IPS DF 19.7 (cell line): ENCODE results near the gene ZNF496.

Experiments used
- DNase-seq: peaks from one replicate; pipeline ENCODE4 v3.0.0-alpha.2; 2013; ENCODE audit warnings: low read depth, low spot score

ZNF496 gene

DNA sequence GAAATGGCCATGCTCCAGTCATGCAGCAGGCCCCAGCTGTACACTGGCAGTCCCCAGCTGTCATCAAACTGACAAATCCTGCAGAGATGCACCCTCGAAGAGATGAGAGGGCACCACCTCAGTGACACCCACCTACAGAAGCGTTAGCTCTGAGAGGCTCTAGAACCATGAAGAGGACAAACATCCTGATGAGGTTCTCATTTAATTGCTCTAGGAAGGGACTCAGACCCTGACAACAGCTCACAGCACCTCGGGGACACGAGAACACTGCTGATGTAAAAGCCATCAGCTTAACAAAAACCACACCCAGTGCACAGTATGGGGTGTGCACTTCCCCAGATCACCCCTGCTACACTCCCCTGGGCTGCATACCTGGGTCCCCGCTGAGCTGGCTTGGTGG lies 3.4 kb downstream of the ZNF496 start:
- no peak for DNase-seq

- DNase-seq: no peak
Measured at GRCh38 chr1:247326411-247327130, 5.1 kb downstream of the ZNF496 start.

DNA sequence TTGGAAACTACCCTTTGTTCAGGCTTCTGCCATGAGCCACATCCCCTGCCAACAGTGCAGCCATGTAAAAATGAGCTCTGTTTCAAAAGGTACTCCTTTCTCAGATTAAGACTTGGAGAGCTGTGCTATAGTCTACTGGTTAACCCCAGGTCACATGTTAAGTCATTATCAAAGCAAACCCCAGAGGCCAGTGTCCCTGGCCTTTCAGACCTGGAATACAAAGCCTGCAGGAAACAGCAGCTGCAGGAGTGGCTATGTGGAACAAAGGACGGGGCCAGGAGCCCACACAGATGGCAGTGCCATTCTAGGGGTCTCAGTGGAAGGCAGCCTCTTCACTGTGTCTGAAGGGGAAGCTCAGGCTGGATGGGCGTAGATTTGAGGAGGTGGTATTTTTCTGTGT lies 6.7 kb downstream of the ZNF496 start:
- no peak for DNase-seq

DNA sequence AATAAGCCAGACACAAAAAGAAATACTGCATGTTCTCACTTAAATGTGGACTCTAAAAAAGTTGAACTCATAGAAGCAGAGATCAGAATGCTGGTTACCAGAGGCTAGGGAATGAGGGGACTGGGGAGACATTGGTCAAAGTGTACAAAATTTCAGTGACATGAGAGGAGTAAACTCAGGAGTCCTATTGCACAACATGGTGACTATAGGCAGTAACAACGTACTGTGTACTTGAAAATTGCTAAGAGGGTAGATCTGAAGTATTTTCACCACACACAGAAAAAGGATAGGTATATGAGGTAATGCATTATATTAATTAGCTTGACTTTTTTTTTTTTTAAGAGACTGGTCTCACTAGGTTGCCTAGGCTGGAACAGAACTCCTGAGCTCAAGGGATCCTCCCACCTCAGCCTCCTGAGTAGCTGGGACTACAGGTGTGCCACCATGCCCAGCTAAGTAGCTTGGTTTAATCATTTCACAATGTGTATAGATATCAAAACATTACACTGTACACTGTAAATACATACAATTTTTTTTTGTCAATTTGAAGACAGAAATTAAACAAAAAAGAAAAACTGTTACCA lies 7.4 kb downstream of the ZNF496 start:
- DNase-seq: no peak

- DNase-seq: no peak
Measured at GRCh38 chr1:247322849-247323586, 8.6 kb downstream of the ZNF496 start.

DNA sequence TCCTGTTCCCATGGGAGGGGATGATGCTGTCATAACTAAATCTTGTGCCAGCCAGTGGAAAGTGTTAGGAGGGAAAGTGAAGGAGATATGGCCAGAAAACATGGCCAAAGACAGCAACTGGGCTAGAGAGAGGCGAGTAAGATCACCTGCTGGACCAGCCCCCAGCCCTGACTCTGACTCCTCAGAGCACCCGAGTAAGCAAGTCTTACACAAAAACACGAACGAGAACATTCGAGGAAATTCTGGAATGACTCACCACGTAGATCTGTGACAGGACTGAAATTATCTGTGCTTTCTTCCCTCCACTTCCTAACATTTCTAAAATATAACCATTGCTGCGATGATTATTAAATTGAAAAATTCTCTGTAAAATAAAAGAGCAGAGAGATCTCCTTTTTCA lies 9.2 kb downstream of the ZNF496 start:
- DNase-seq: no peak

DNA sequence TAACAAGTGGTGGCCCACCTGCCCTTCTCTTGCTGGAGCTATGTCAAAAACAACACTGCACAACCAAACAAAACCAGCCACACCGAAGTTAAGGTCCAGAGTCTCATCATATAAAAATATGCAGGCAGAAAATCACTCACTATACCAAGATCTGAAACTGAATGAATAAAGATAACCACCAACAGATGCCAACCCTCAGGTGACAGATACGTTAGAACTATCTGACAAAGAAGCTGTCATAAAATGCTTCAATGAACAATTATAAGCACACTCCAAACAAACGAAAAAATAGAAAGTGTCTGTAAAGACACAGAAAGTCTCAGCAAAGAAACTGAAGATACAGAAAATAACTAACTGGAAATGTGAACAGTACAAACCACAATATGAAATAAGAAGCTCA lies 14.0 kb downstream of the ZNF496 start:
- DNase-seq: no peak

GRCh38 chr1:247316590-247317197 lies 15.0 kb downstream of the ZNF496 start:
- DNase-seq: no peak

GRCh38 chr1:247304031-247304430 lies 27.6 kb downstream of the ZNF496 start:
- DNase-seq: no peak

GRCh38 chr1:247303216-247303615 lies 28.5 kb downstream of the ZNF496 start:
- DNase-seq: no peak

- DNase-seq: no peak
Measured at GRCh38 chr1:247301176-247301540, 30.5 kb downstream of the ZNF496 start.

DNA sequence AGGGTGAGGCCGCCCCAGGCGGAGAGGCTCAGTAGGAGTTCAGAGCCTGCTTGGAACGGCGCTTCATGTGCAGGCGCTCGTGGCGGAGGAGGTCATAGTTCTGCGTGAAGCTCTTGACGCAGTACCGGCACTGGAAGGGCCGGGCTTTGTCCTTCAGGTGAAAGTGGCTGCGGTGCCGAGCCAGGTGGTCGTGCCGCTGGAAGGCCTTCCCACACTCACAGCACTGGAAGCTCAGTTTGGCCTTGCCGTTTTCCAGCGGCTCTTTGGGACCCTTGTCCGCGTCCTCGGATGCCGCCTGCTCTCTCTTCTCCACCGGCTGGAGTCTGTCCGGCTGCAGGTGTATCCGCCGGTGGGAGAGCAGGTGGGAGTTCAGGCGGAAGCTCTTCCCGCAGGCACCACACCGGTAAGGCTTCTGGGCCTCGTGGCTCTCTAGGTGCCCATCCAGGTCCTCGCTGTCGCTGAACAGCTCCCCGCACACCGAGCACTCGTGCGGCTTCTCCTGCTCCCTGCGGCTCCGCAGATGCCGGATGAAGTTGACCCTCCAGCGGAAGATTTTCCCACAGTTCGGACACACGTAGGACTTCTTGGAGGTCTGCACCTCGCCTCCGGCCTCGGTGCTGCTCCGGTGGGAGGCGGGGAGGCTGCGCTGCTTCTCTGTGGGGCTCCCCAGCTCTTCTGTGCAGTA lies 31.0 kb downstream of the ZNF496 start:
- no peak for DNase-seq

- no peak for DNase-seq
Measured at GRCh38 chr1:247299723-247300381, 31.8 kb downstream of the ZNF496 start.

DNA sequence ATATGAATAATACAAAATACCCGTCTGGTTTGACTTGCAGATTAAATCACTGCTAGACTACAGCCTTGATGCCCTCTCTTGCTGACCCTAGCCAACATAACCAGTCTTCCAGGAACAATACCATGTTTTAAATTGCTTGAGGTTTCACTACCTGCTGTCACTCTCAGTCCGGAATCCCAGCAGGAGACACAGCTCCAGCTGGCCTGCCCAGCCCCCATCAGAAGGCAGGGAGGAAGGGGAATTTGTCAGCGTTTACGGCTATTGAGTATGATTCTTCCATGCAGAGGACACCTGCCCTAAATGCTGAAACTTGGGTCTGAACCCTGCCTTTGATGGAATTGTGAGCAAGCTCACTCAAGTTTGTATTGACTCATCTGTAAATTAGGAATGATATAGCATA lies 33.0 kb downstream of the ZNF496 start:
- DNase-seq: no peak

DNA sequence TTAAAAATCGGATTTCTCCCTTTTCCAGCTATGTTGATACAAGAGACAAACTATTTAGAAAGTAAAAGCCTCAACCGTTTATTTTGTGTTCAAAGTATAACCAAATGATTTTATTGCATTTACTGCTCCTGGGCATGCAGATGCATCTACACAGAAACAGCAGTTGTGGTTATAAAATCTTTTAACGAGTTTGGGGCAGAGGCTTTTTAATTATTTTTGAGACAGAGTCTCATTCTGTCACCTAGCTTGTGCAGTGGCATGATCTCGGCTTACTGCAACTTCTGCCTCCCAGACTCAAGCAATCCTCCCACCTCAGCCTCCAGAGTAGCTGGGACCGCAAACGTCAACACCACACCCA lies 33.6 kb downstream of the ZNF496 start:
- no peak for DNase-seq

DNA sequence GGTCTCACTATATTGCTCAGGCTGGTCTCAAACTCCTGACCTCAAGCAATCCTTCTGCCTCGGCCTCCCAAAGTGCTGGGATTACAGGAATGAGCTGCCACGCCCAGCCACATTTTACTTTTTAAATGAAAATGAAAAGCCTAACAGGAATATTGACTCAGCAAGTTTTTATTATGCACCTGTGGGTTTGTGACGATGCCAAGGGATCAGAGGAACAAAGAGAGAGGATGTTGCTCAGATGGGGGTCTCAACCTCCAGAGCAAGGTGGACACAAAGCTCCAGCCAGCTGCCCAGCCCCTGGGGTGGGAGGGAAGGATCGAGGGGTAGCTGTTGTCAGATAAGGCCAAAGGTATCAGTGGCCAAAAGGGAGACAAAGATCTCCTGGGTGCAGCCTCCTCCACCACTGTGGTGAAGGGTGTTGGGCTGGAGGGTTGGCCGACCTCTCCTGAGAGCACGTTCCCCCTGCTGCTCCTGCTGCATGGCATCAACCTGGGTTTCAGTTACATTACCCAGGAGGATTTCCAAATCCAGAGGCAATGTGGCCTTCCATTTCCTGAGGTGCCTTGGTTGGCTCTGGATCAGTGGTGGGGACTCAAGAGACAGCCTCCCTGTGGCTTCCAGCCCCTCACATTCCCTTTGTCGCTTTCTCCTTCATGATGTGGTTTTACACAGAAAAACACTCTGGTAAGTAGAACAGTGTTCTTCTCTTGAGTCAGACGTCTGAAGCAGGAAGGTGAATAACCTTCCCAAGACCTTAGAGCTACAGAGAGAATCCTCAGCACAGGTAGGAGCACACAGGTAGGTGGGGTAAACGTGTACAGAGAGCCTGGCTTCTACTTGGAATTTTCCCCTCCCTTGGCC lies 34.2 kb downstream of the ZNF496 start:
- no peak for DNase-seq

- DNase-seq: no peak
Measured at GRCh38 chr1:247296599-247297180, 35.0 kb downstream of the ZNF496 start.

DNA sequence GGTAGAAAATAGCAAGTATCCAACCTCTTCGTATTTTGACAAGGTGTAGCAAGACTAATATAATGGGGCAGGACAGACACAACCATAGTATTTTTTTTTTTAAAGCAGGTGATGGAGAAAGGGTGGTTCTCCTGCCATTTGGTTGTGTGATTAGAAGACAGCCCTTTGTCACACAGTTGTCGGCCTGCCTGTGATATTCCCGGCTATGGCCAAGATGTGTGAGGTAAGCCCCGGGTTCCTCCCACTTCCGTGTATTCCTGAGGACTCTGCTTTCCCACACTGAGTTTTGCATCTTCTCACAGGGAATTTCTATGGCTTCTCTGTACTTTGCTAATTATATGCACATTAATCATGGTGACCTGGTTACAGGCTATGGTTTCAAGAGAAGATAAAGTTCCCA lies 35.9 kb downstream of the ZNF496 start:
- DNase-seq: no peak

DNA sequence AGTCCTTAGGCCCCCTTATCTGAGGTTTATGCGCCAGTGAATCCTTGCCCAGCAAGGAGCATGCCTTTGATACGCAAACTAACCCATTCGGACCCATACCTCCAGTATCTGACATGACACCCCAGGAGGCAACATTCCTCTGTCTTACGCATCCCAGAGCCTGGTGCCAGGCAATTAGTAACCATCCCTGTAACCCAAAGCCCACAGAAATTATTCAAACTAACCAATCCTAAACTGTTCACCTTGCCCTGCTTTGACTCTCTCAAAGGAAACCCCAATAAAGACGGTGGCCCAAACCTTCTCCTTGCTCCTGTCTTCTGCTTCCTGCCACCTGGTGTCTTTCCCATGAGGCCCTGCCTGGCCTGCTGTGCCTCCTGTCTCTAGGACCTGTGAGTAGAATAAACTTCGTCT lies 36.4 kb downstream of the ZNF496 start:
- DNase-seq: peak; percentile 80

GRCh38 chr1:247294282-247294681 lies 37.4 kb downstream of the ZNF496 start:
- DNase-seq: no peak
